H1 (cell line): ENCODE results near the gene C9orf40. TPM values are rescaled to one million over a fixed set of nuclear protein-coding genes. Genes with fewer than 3 reads are reported as not detected.

Source experiments
- CBX8 ChIP-seq: fragments of 300-800, 300-1000 bp; sonication (generic); IDR thresholded peaks from 2 replicates; pipeline ENCODE4 v1.7.1; 2016; ENCODE audit warnings: low read depth, low read length, borderline replicate concordance
- CEBPB ChIP-seq: IDR thresholded peaks from 2 replicates; pipeline ENCODE4 v1.6.1; 2012; ENCODE audit warnings: low read depth, low read length
- E2F6 ChIP-seq: IDR thresholded peaks from 2 replicates; pipeline ENCODE4 v1.6.1; 2012; ENCODE audit warnings: inconsistent platforms
- EGR1 ChIP-seq: IDR thresholded peaks from 2 replicates; pipeline ENCODE4 v1.6.1; 2011; ENCODE audit warnings: low read depth, low read length, borderline replicate concordance
- FOSL1 ChIP-seq: IDR thresholded peaks from 2 replicates; pipeline ENCODE4 v1.6.1; 2011; ENCODE audit warnings: mild to moderate bottlenecking, low read depth, low read length, moderate library complexity; ENCODE audit not compliant: insufficient read depth
- ZNF274 ChIP-seq: IDR thresholded peaks from 2 replicates; pipeline ENCODE4 v1.7.0; 2012; ENCODE audit warnings: low read length, borderline replicate concordance; ENCODE audit errors: extremely low read depth
- polyA plus RNA-seq, 7 experiments: library from polyadenylated mRNA; depleted of rRNA in 3 of 7; stranded (reverse) in 5 of 7; unstranded in 2 of 7; fragments of >200 nt in 5 of 7; fragments of 200-250 nt in 2 of 7; gene quantifications; 1 replicate in 5 of 7; 2 replicates in 1 of 7; 4 replicates in 1 of 7; pipeline versions ENCODE4 v1.2.1 to v1.2.3, GENCODE V29; 2011 to 2013; ENCODE audit warnings: missing spikeins in 2 of 7, mixed read lengths in 2 of 7
- total RNA-seq: library from RNA; stranded (reverse); fragmentation: NEBNext Ultra II Directional; extraction: Animal tissue kit (Norgen Biotek cat#: 25700); gene quantifications from 2 replicates; pipeline ENCODE4 v1.2.1, GENCODE V29; 2021
- TF ChIP-seq, protein P1 (sequence below): fragments of 300-600 bp; sonication (generic); IDR thresholded peaks from 2 replicates; pipeline ENCODE4 v1.7.1; 2012; ENCODE audit warnings: low read length, moderate library complexity, mild to moderate bottlenecking, inconsistent platforms; ENCODE audit not compliant: insufficient replicate concordance

Gene C9orf40
- total and polyA plus RNA-seq, 2 of the 8 experiments (the other 6 are each of a cell fraction or from before 2014, with no cell fraction given): 3.6 to 11.2 TPM

GRCh38 chr9:74949859-74950855, 2.6 kb downstream of the C9orf40 start (continued):
- TF ChIP-seq, protein P1, sequence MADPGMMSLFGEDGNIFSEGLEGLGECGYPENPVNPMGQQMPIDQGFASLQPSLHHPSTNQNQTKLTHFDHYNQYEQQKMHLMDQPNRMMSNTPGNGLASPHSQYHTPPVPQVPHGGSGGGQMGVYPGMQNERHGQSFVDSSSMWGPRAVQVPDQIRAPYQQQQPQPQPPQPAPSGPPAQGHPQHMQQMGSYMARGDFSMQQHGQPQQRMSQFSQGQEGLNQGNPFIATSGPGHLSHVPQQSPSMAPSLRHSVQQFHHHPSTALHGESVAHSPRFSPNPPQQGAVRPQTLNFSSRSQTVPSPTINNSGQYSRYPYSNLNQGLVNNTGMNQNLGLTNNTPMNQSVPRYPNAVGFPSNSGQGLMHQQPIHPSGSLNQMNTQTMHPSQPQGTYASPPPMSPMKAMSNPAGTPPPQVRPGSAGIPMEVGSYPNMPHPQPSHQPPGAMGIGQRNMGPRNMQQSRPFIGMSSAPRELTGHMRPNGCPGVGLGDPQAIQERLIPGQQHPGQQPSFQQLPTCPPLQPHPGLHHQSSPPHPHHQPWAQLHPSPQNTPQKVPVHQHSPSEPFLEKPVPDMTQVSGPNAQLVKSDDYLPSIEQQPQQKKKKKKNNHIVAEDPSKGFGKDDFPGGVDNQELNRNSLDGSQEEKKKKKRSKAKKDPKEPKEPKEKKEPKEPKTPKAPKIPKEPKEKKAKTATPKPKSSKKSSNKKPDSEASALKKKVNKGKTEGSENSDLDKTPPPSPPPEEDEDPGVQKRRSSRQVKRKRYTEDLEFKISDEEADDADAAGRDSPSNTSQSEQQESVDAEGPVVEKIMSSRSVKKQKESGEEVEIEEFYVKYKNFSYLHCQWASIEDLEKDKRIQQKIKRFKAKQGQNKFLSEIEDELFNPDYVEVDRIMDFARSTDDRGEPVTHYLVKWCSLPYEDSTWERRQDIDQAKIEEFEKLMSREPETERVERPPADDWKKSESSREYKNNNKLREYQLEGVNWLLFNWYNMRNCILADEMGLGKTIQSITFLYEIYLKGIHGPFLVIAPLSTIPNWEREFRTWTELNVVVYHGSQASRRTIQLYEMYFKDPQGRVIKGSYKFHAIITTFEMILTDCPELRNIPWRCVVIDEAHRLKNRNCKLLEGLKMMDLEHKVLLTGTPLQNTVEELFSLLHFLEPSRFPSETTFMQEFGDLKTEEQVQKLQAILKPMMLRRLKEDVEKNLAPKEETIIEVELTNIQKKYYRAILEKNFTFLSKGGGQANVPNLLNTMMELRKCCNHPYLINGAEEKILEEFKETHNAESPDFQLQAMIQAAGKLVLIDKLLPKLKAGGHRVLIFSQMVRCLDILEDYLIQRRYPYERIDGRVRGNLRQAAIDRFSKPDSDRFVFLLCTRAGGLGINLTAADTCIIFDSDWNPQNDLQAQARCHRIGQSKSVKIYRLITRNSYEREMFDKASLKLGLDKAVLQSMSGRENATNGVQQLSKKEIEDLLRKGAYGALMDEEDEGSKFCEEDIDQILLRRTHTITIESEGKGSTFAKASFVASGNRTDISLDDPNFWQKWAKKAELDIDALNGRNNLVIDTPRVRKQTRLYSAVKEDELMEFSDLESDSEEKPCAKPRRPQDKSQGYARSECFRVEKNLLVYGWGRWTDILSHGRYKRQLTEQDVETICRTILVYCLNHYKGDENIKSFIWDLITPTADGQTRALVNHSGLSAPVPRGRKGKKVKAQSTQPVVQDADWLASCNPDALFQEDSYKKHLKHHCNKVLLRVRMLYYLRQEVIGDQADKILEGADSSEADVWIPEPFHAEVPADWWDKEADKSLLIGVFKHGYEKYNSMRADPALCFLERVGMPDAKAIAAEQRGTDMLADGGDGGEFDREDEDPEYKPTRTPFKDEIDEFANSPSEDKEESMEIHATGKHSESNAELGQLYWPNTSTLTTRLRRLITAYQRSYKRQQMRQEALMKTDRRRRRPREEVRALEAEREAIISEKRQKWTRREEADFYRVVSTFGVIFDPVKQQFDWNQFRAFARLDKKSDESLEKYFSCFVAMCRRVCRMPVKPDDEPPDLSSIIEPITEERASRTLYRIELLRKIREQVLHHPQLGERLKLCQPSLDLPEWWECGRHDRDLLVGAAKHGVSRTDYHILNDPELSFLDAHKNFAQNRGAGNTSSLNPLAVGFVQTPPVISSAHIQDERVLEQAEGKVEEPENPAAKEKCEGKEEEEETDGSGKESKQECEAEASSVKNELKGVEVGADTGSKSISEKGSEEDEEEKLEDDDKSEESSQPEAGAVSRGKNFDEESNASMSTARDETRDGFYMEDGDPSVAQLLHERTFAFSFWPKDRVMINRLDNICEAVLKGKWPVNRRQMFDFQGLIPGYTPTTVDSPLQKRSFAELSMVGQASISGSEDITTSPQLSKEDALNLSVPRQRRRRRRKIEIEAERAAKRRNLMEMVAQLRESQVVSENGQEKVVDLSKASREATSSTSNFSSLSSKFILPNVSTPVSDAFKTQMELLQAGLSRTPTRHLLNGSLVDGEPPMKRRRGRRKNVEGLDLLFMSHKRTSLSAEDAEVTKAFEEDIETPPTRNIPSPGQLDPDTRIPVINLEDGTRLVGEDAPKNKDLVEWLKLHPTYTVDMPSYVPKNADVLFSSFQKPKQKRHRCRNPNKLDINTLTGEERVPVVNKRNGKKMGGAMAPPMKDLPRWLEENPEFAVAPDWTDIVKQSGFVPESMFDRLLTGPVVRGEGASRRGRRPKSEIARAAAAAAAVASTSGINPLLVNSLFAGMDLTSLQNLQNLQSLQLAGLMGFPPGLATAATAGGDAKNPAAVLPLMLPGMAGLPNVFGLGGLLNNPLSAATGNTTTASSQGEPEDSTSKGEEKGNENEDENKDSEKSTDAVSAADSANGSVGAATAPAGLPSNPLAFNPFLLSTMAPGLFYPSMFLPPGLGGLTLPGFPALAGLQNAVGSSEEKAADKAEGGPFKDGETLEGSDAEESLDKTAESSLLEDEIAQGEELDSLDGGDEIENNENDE: no peak
- no peak for TF ChIP-seq FOSL1
- TF ChIP-seq ZNF274: no peak
- TF ChIP-seq CBX8: no peak
- TF ChIP-seq E2F6: no peak
- no peak for TF ChIP-seq EGR1
- no peak for TF ChIP-seq CEBPB
